Epithelial cell of proximal tubule (primary cell): ENCODE data around the gene RXRG. TPM values are rescaled to one million over a fixed set of nuclear protein-coding genes. Genes with fewer than 3 reads are reported as not detected.
"Not testable (repeated sequence)": the region's sequence is repeated elsewhere in the genome, so short reads cannot be mapped to it uniquely, and the experiment has no call there.

Source experiments
- DNase-seq: peaks from one replicate; pipeline ENCODE4 v3.0.0-alpha.2; 2011; ENCODE audit warnings: low read depth
- H3K4me3 ChIP-seq: 2 replicates; pipeline ENCODE4 v1.5.1; 2011; ENCODE audit warnings: low read depth, mild to moderate bottlenecking, low read length
- total RNA-seq: library from RNA; depleted of rRNA; stranded (reverse); fragments of >200 nt; gene quantifications from 2 replicates; pipeline ENCODE4 v1.2.3, GENCODE V29; 2015
- TF ChIP-seq, protein P1 (sequence below): conservative IDR thresholded peaks from 2 replicates; pipeline ENCODE4 v1.5.1; 2012; ENCODE audit warnings: low read depth, mild to moderate bottlenecking, low read length

Gene RXRG
- total RNA-seq, 1 donor from 2014 or later = not detected

DNA sequence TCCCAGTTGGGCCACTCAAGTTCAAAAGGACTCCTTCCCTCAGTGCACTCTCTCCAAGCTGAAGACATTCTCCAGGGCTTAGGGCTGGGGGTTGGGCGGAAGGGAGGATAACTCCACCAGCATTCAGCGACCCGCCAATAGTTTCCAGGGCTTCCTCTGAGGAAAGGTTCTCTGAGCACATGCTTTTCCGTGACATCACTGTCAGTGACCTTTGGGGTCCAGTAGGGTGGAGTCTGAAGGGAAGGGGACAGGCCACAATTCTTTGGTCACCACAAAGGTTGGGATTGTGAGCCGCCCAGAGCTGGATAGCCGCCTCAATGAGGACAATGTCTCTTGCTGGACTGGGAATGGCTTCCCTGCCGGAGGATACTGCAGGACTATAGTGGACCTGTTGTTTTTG lies 22.8 kb upstream of the RXRG start:
- TF ChIP-seq, protein P1, sequence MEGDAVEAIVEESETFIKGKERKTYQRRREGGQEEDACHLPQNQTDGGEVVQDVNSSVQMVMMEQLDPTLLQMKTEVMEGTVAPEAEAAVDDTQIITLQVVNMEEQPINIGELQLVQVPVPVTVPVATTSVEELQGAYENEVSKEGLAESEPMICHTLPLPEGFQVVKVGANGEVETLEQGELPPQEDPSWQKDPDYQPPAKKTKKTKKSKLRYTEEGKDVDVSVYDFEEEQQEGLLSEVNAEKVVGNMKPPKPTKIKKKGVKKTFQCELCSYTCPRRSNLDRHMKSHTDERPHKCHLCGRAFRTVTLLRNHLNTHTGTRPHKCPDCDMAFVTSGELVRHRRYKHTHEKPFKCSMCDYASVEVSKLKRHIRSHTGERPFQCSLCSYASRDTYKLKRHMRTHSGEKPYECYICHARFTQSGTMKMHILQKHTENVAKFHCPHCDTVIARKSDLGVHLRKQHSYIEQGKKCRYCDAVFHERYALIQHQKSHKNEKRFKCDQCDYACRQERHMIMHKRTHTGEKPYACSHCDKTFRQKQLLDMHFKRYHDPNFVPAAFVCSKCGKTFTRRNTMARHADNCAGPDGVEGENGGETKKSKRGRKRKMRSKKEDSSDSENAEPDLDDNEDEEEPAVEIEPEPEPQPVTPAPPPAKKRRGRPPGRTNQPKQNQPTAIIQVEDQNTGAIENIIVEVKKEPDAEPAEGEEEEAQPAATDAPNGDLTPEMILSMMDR = no peak
- H3K4me3 ChIP-seq = no peak overlapping the region
- DNase-seq = no peak

DNA sequence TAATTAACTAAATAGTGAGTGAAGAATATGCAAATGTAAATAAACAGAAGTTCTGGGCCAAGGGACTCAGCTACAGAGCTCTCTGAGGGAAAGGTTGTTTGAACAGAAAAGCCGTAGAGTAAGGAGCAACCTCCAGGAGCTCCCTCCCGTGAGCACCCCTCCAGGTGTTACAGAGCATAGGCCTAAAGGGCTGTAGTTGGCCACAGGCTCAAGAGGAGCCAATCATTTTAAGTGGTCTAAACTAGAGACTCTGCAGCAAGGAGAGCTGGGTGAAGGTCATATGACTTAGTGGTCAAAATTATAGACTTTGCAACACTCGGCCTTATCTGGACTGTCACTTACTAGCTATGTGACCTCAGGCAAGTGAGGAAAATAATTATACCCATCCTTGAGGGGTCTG lies 19.1 kb upstream of the RXRG start:
- H3K4me3 ChIP-seq = no peak overlapping the region
- TF ChIP-seq, protein P1 = no peak
- DNase-seq = no peak

DNA sequence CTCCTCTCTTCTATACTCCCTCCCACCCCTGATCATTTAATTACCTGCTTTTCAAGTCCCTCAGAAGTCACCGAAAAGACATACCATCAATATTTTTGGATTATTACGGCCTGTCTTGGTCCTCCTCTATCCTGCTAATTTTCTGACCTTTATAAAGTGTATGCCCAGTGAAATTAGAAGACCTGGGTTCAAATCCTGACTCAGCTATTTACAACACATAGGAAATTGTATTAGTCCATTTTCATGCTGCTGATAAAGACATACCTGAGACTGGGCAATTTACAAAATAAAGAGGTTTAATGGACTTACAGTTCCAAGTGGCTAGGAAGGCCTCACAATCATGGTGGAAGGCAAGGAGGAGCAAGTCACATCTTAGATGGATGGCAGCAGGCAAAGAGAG lies 14.8 kb upstream of the RXRG start:
- DNase-seq, H3K4me3 ChIP-seq: not testable (repeated sequence)

DNA sequence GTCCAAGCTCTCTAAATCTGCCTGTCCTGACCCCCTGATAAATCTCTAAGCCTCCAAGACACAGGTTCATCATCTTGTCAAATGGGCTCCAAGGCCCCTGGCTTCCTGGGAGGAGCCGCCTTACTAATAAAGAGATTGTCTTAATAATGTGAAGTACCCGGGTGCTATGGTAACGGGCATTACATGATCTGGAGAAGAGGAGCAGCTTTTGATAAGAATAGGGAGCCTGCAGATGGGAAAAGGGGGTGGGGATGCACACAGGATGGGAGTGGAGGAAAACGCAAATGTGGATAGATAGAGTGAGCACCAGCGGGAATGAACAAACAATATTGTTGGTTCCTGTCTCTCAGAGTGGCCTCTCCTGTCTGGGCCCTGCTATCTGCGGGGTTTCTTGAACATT lies 11.9 kb upstream of the RXRG start:
- no peak overlapping the region for H3K4me3 ChIP-seq
- DNase-seq = no peak
- TF ChIP-seq, protein P1 = no peak

DNA sequence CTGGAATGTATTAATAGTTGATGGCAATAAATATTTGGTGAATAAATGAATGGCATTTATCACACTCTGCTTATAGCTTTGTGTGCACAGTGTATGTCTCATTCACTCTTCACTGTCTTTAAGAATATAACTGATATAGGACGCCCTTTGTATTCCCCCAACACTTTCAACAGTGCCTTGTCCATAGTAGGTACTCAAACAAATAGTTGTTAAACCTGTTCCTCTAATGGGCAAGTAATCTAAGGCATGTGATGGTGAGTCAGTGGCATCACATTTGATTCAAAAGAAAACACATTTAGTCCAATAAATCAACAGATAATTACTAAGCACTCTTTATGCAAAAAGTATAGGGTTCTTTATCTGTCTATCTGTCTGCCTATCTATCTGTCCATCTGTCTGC lies 11.2 kb upstream of the RXRG start:
- DNase-seq = no peak
- TF ChIP-seq, protein P1 = no peak
- H3K4me3 ChIP-seq = no peak overlapping the region

DNA sequence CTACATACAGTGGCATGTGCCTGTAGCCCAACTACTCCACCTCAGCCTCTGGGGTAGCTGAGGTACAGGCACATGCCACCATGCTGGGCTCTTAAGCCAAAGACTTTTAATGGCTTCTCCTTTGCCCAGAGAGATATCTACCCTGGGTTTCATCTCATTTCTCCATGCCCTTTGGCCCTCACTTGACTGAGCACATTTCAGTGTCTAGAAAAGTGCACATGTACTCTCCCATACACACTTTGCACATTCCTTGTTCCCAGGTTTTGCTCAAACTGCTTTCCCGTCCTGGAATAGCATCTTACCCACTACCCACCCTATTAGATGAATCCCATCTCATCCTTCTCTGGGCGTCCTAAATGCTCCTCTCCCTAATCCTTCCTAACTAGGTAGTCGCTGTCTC lies 10.2 kb upstream of the RXRG start:
- no peak overlapping the region for H3K4me3 ChIP-seq
- TF ChIP-seq, protein P1 = no peak
- no peak for DNase-seq

DNA sequence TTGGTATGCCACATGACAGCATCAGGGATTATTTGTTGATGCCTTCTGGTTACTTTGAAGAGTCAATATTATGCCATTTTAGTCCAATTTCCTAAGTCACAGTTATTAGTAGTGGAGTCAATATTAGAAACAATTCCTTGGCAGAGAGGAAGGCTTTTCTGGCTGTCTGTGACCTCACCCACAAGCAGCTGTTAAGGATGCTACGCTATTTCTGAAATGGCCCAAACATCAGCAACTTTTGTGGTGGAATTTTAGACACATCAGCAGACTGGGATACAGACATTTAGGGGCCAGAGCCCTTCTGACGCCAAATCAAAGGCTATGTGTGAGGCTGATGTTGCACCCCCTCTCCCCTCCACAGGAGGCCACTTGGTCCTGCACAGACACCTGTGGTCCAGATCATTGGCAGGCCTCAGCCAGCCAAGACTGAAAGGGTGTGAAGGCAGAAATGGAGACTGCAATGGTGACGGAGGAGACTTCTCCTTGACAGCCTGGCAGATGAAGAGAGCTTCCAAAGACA lies 9.2 kb upstream of the RXRG start:
- DNase-seq = no peak
- no peak overlapping the region for H3K4me3 ChIP-seq
- TF ChIP-seq, protein P1 = no peak
